ENCODE measurements around the gene CCSER1.
"Not testable (repeated sequence)": the region's sequence is repeated elsewhere in the genome, so short reads cannot be mapped to it uniquely, and the experiment has no call there.

The CCSER1 gene

GRCh38 chr4:90798948-90799347, 671.8 kb downstream of the CCSER1 start:
- DNase-seq: no peak
- H3K27ac Mint-ChIP-seq: no peak overlapping the region
- H3K9me3 Mint-ChIP-seq: peaks cover 22% of the 10 kb centered on the region

GRCh38 chr4:90799895-90800294, 672.7 kb downstream of the CCSER1 start:
- Mint-ChIP-seq H3K4me3 (no peak overlapping the region), H3K27ac (no peak overlapping the region), H3K9me3 (peaks cover 22% of the 10 kb centered on the region), H3K4me1 (ENCODE audit: low read depth) (no peaks in the 10 kb centered on the region), H3K36me3 (ENCODE audit: low read depth) (no peaks in the 10 kb centered on the region), H3K27me3 (no peaks in the 10 kb centered on the region)
- no peak for DNase-seq

More at GRCh38 chr4:90798948-90799347, 671.8 kb downstream of the CCSER1 start:
- Mint-ChIP-seq H3K4me1 (ENCODE audit: low read depth) (no peaks in the 10 kb centered on the region), H3K36me3 (ENCODE audit: low read depth) (no peaks in the 10 kb centered on the region), H3K4me3 (no peak overlapping the region), H3K27me3 (no peaks in the 10 kb centered on the region)

GRCh38 chr4:90815569-90815968, 688.4 kb downstream of the CCSER1 start:
- Mint-ChIP-seq H3K36me3 (ENCODE audit: low read depth) (no peaks in the 10 kb centered on the region), H3K4me1 (ENCODE audit: low read depth) (no peaks in the 10 kb centered on the region)

GRCh38 chr4:90816754-90817153, 689.6 kb downstream of the CCSER1 start:
- no peak for DNase-seq
- no peaks in the 10 kb centered on the region for H3K36me3 Mint-ChIP-seq (ENCODE audit: low read depth)
- H3K4me1 Mint-ChIP-seq (ENCODE audit: low read depth): no peaks in the 10 kb centered on the region
- no peaks in the 10 kb centered on the region for H3K27me3 Mint-ChIP-seq
- no peak overlapping the region for H3K4me3 Mint-ChIP-seq
- H3K9me3 Mint-ChIP-seq: peaks cover 30% of the 10 kb centered on the region
- H3K27ac Mint-ChIP-seq: no peak overlapping the region

More at GRCh38 chr4:90815569-90815968, 688.4 kb downstream of the CCSER1 start:
- no peaks in the 10 kb centered on the region for H3K27me3 Mint-ChIP-seq
- DNase-seq: no peak
- peaks cover 30% of the 10 kb centered on the region for H3K9me3 Mint-ChIP-seq
- H3K4me3 Mint-ChIP-seq: no peak overlapping the region
- H3K27ac Mint-ChIP-seq: no peak overlapping the region

- Mint-ChIP-seq H3K4me3 (no peak overlapping the region), H3K27me3 (no peaks in the 10 kb centered on the region), H3K4me1 (ENCODE audit: low read depth) (no peaks in the 10 kb centered on the region), H3K36me3 (ENCODE audit: low read depth) (no peaks in the 10 kb centered on the region), H3K9me3 (peaks cover 14% of the 10 kb centered on the region), H3K27ac (no peak overlapping the region)
- DNase-seq: no peak
Observed at GRCh38 chr4:90824266-90825150, 697.3 kb downstream of the CCSER1 start.

GRCh38 chr4:90825849-90826248, 698.7 kb downstream of the CCSER1 start:
- H3K27me3 Mint-ChIP-seq: no peaks in the 10 kb centered on the region
- H3K27ac Mint-ChIP-seq: no peak overlapping the region

GRCh38 chr4:90833706-90834105, 706.5 kb downstream of the CCSER1 start:
- DNase-seq: no peak
- peaks cover 2% of the 10 kb centered on the region for H3K9me3 Mint-ChIP-seq
- no peak overlapping the region for H3K27ac Mint-ChIP-seq
- H3K36me3 Mint-ChIP-seq (ENCODE audit: low read depth): no peaks in the 10 kb centered on the region
- no peaks in the 10 kb centered on the region for H3K4me1 Mint-ChIP-seq (ENCODE audit: low read depth)
- no peak overlapping the region for H3K4me3 Mint-ChIP-seq
- H3K27me3 Mint-ChIP-seq: no peaks in the 10 kb centered on the region

More at GRCh38 chr4:90825849-90826248, 698.7 kb downstream of the CCSER1 start:
- Mint-ChIP-seq H3K9me3 (peaks cover 10% of the 10 kb centered on the region), H3K4me1 (ENCODE audit: low read depth) (no peaks in the 10 kb centered on the region), H3K36me3 (ENCODE audit: low read depth) (no peaks in the 10 kb centered on the region), H3K4me3 (no peak overlapping the region)
- no peak for DNase-seq

- Mint-ChIP-seq H3K27ac (no peak overlapping the region), H3K4me3 (no peak overlapping the region)
Observed at GRCh38 chr4:90837241-90837640, 710.0 kb downstream of the CCSER1 start.

GRCh38 chr4:90838859-90839258, 711.7 kb downstream of the CCSER1 start:
- H3K27ac Mint-ChIP-seq; H3K4me1 Mint-ChIP-seq (ENCODE audit: low read depth); H3K36me3 Mint-ChIP-seq (ENCODE audit: low read depth); H3K9me3 Mint-ChIP-seq; H3K27me3 Mint-ChIP-seq; H3K4me3 Mint-ChIP-seq; DNase-seq: not testable (repeated sequence)

More at GRCh38 chr4:90837241-90837640, 710.0 kb downstream of the CCSER1 start:
- no peaks in the 10 kb centered on the region for H3K4me1 Mint-ChIP-seq (ENCODE audit: low read depth)
- DNase-seq: no peak
- peaks cover under 1% of the 10 kb centered on the region for H3K9me3 Mint-ChIP-seq
- no peaks in the 10 kb centered on the region for H3K36me3 Mint-ChIP-seq (ENCODE audit: low read depth)
- no peaks in the 10 kb centered on the region for H3K27me3 Mint-ChIP-seq

- no peaks in the 10 kb centered on the region for H3K27me3 Mint-ChIP-seq
- H3K9me3 Mint-ChIP-seq: peaks cover 3% of the 10 kb centered on the region
- no peak overlapping the region for H3K4me3 Mint-ChIP-seq
- H3K27ac Mint-ChIP-seq: no peak overlapping the region
- DNase-seq: no peak
- no peaks in the 10 kb centered on the region for H3K4me1 Mint-ChIP-seq (ENCODE audit: low read depth)
- H3K36me3 Mint-ChIP-seq (ENCODE audit: low read depth): no peaks in the 10 kb centered on the region
Observed at GRCh38 chr4:90840291-90840690, 713.1 kb downstream of the CCSER1 start.

GRCh38 chr4:90840828-90841227, 713.6 kb downstream of the CCSER1 start:
- Mint-ChIP-seq H3K4me1 (ENCODE audit: low read depth) (no peaks in the 10 kb centered on the region), H3K4me3 (no peak overlapping the region), H3K27me3 (no peaks in the 10 kb centered on the region), H3K27ac (no peak overlapping the region), H3K9me3 (peaks cover 3% of the 10 kb centered on the region), H3K36me3 (ENCODE audit: low read depth) (no peaks in the 10 kb centered on the region)
- DNase-seq: no peak

GRCh38 chr4:90841676-90842075, 714.5 kb downstream of the CCSER1 start:
- Mint-ChIP-seq H3K4me3 (no peak overlapping the region), H3K4me1 (ENCODE audit: low read depth) (no peaks in the 10 kb centered on the region), H3K36me3 (ENCODE audit: low read depth) (no peaks in the 10 kb centered on the region), H3K9me3 (peaks cover 3% of the 10 kb centered on the region), H3K27me3 (no peaks in the 10 kb centered on the region), H3K27ac (no peak overlapping the region)
- DNase-seq: no peak

GRCh38 chr4:90842960-90843359, 715.8 kb downstream of the CCSER1 start:
- DNase-seq: no peak
- Mint-ChIP-seq H3K27ac (no peak overlapping the region), H3K4me1 (ENCODE audit: low read depth) (no peaks in the 10 kb centered on the region), H3K9me3 (peaks cover 6% of the 10 kb centered on the region), H3K27me3 (no peaks in the 10 kb centered on the region), H3K4me3 (no peak overlapping the region), H3K36me3 (ENCODE audit: low read depth) (no peaks in the 10 kb centered on the region)

- peaks cover 6% of the 10 kb centered on the region for H3K9me3 Mint-ChIP-seq
- no peaks in the 10 kb centered on the region for H3K36me3 Mint-ChIP-seq (ENCODE audit: low read depth)
- H3K4me3 Mint-ChIP-seq: no peak overlapping the region
- DNase-seq: no peak
- H3K27me3 Mint-ChIP-seq: no peaks in the 10 kb centered on the region
- no peaks in the 10 kb centered on the region for H3K4me1 Mint-ChIP-seq (ENCODE audit: low read depth)
- no peak overlapping the region for H3K27ac Mint-ChIP-seq
Observed at GRCh38 chr4:90844241-90844640, 717.0 kb downstream of the CCSER1 start.

GRCh38 chr4:90845777-90846176, 718.6 kb downstream of the CCSER1 start:
- Mint-ChIP-seq H3K27me3 (no peaks in the 10 kb centered on the region), H3K9me3 (peaks cover 6% of the 10 kb centered on the region), H3K36me3 (ENCODE audit: low read depth) (no peaks in the 10 kb centered on the region), H3K27ac (no peak overlapping the region), H3K4me1 (ENCODE audit: low read depth) (no peaks in the 10 kb centered on the region), H3K4me3 (no peak overlapping the region)
- DNase-seq: no peak
